ENCODE data around the gene FAM20C. TPM values are rescaled to one million over a fixed set of nuclear protein-coding genes. Genes with fewer than 3 reads are reported as not detected.
"Not testable (repeated sequence)": the region's sequence is repeated elsewhere in the genome, so short reads cannot be mapped to it uniquely, and the experiment has no call there.

FAM20C gene
- total RNA-seq, 1 donor from 2014 or later = 58.8 TPM

GRCh38 chr7:179209-179681, 13.1 kb upstream of the FAM20C start:
- intact Hi-C loops (cut with DNase I) = no loop called here
- DNase-seq (no peak), ATAC-seq (no peak)
- H3K36me3 ChIP-seq = no peaks in the 10 kb centered on the region
- H3K4me1 ChIP-seq = no peaks in the 10 kb centered on the region
- no peaks in the 10 kb centered on the region for H3K27me3 ChIP-seq
- TF ChIP-seq, protein P1, sequence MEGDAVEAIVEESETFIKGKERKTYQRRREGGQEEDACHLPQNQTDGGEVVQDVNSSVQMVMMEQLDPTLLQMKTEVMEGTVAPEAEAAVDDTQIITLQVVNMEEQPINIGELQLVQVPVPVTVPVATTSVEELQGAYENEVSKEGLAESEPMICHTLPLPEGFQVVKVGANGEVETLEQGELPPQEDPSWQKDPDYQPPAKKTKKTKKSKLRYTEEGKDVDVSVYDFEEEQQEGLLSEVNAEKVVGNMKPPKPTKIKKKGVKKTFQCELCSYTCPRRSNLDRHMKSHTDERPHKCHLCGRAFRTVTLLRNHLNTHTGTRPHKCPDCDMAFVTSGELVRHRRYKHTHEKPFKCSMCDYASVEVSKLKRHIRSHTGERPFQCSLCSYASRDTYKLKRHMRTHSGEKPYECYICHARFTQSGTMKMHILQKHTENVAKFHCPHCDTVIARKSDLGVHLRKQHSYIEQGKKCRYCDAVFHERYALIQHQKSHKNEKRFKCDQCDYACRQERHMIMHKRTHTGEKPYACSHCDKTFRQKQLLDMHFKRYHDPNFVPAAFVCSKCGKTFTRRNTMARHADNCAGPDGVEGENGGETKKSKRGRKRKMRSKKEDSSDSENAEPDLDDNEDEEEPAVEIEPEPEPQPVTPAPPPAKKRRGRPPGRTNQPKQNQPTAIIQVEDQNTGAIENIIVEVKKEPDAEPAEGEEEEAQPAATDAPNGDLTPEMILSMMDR (IDR thresholded peaks at IDR 0.05) = no peak
- H3K27ac ChIP-seq = peak overlapping the region; percentile 6
- no peaks in the 10 kb centered on the region for H3K9me3 ChIP-seq
- no peak overlapping the region for H3K4me3 ChIP-seq

DNA sequence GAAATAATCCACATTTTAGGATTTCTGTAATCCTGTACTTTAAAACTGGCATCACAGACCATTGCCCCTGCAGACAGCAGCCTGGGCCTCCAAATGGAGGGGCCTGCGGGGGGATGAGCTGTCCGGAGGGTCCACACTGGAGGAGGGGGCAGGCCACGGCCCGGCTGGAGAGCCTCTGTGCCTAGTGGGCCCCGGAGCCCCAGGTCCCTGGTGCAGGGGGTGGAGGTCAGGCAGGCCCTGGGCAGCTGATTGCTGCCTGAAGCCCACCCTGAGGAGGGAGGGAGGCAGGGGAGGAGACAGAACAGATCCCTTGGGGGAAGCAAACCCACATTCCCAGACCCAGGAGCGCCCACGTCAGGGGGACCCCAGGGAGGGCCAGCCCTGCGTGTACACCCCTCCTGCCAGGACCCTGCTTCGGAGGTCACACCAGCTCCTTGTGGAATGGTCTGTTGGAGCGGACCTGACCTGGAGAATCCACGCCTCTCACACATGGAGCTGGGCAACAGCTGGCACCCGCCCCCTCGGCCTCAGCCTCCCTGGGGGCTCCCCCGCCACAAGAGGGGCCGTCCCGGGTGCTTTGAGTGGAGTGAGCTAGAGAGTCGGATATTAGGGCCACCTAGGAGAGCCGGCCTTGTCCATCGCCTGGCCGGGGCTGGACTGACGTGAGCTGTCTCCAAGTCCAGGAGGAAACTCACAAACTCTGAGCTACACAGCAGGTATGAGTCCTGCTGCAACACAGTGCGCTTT, 12.2 kb upstream of the FAM20C start:
- no peak for DNase-seq
- H3K27me3 ChIP-seq = no peaks in the 10 kb centered on the region
- H3K27ac ChIP-seq = peak overlapping the region; percentile 6
- no peaks in the 10 kb centered on the region for H3K4me1 ChIP-seq
- H3K36me3 ChIP-seq = no peaks in the 10 kb centered on the region
- intact Hi-C loops (cut with DNase I) = no loop called here
- ATAC-seq = no peak
- no peaks in the 10 kb centered on the region for H3K9me3 ChIP-seq
- TF ChIP-seq, protein P1 (IDR thresholded peaks at IDR 0.05) = no peak
- H3K4me3 ChIP-seq = no peak overlapping the region

DNA sequence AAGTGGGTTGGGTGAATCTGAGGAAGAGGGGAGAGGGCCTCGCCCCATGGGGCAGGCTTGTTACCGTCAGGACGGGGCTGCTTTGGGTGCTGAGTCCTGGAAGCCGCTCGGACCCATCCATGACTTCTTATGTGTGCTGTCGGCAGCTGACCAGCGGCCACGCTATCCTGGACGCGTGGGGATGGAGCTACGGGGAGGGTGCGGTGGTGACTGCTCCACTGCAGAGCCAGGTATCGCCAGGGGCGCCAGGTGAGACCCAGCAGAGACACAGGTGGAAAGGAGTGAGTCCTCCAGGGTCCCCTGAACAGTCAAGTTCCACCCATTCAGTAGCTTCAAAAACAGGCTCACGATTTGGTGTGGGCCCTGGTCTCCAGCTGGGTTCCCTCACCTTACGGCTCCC, 10.6 kb upstream of the FAM20C start:
- Histone ChIP-seq H3K36me3 (no peaks in the 10 kb centered on the region), H3K9me3 (no peaks in the 10 kb centered on the region), H3K27me3 (no peaks in the 10 kb centered on the region), H3K4me3 (no peak overlapping the region), H3K4me1 (no peaks in the 10 kb centered on the region), H3K27ac (no peak overlapping the region)
- intact Hi-C loops (cut with DNase I) = no loop called here
- DNase-seq (no peak), ATAC-seq (no peak)
- TF ChIP-seq, protein P1 (IDR thresholded peaks at IDR 0.05) = no peak

- DNase-seq; H3K27me3 ChIP-seq; H3K27ac ChIP-seq; H3K4me3 ChIP-seq; H3K4me1 ChIP-seq; intact Hi-C loops (cut with DNase I); H3K36me3 ChIP-seq; H3K9me3 ChIP-seq; ATAC-seq: not testable (repeated sequence)
Measured at GRCh38 chr7:182502-182901, 9.9 kb upstream of the FAM20C start.

DNA sequence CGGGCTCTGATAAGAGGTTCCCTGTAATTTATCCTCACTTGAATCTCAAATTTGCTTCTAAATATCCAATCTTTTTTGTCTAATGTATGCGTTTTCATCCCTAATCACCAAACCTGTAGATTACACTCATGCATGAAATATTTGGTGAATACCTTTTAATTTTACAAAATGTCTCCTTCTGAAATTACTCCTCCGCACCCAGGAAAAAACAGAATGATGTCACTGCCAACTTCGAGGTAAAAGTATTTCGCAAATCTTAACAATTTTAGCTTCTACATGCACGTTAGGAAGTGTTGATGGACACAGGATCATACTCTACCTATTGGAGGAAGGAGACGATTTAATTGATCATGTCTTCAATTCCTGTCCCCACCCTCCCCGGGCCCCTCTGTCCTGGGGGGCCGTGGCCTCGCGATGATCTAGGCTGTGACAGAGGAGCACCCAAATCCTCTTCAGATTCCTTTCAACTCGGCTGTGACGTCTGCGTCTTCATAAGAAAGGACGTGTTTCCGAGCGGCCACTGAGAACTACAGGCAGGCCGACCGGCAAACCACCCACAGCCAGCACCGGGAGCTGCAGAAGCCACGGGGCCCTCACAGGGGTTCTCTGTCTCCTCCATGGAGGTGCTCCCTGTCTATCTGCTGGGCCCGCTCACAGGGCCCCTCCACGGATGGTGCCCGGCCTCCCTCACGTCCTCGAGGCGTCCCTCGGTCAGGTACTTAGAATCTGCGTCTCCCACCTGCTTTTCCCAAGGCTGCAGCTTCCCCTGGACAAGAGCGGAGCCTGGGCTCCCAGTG, 8.7 kb upstream of the FAM20C start:
- no peak for DNase-seq
- no peaks in the 10 kb centered on the region for H3K27me3 ChIP-seq
- TF ChIP-seq, protein P1 (IDR thresholded peaks at IDR 0.05) = no peak

More for the DNA sequence above, 8.7 kb upstream of the FAM20C start:
- H3K36me3 ChIP-seq = no peaks in the 10 kb centered on the region
- intact Hi-C loops (cut with DNase I) = no loop called here
- no peak overlapping the region for H3K4me3 ChIP-seq
- no peak overlapping the region for H3K27ac ChIP-seq
- H3K9me3 ChIP-seq = no peaks in the 10 kb centered on the region
- H3K4me1 ChIP-seq = no peaks in the 10 kb centered on the region
- ATAC-seq = no peak
